Measurements from ENCODE around the gene HEXB.
A peak's percentile ranks its signal among the peaks of the same experiment; 100 is the strongest.

HEXB gene

DNA sequence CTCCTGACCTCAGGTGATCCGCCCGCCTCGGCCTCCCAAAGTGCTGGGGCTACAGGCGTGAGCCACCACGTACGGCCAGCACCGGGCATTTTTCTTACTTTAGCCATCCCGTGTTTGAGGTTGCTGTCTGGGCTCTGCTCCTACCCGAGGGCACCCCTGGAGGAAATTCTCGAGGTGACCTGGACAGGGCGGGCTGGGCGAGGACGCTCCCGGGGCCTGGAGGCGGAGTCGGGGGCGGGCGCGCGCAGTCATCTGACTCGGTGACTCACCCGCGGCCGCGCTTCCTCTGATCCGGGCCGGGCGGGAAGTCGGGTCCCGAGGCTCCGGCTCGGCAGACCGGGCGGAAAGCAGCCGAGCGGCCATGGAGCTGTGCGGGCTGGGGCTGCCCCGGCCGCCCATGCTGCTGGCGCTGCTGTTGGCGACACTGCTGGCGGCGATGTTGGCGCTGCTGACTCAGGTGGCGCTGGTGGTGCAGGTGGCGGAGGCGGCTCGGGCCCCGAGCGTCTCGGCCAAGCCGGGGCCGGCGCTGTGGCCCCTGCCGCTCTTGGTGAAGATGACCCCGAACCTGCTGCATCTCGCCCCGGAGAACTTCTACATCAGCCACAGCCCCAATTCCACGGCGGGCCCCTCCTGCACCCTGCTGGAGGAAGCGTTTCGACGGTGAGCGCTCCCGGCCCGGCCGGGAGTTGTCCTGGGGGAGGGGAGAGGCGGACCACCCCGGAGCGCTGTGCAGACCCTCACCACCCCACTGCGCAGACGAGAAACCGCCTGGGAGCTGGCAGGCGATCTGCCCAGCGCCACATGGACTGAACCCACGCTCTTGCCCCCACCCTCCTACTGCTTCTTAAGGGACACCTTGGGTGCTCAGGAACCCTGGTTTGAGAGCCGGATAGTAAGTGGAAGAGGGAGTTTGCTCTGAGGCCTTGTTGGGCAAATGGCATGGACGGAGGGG is at the start of gene HEXB:
HEXB (plus strand) TSS at position 334 of the 952 bp plus-strand sequence; CDS start at position 362, 28 bp downstream.
- DNase-seq = peak; percentile 85

DNA sequence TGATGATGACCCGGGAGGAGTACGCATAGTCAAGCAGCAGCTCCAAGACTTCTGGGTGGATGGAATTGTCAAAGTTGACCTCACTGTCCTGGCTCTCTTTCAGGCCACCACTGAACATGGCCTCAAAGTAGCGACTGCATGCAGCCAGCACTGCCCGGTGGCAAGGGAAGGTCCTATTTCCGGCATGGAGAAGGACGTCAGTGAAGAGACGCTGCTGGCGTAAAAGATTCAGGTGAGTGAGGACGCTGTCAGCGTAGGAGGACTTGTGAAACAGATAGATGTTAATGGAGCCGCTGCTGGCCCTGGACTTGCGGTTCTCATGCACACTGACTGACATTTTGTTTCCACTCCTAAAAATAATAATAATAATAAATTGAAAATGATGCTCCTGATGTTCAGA is 48.9 kb upstream of the HEXB start:
- no peak for DNase-seq

DNA sequence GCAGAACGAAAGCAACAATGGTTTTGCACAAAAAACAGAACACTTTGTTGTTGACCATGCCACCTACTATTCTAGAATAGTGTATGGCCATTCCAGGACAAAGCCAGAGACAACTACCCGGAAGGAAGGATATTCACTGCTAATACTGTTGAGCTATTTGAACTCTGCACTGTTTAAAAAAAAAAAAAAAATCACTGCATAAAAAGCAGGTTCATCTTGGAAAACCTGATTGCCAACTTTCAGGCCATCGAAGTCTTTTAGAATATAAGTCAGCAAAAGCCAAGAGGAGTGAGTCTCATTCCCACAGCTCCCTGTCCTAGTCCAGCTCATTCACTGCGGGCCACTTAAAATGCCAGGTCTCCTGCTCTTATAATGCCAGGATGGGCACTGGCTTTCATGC is 48.5 kb upstream of the HEXB start:
- no peak for DNase-seq

DNA sequence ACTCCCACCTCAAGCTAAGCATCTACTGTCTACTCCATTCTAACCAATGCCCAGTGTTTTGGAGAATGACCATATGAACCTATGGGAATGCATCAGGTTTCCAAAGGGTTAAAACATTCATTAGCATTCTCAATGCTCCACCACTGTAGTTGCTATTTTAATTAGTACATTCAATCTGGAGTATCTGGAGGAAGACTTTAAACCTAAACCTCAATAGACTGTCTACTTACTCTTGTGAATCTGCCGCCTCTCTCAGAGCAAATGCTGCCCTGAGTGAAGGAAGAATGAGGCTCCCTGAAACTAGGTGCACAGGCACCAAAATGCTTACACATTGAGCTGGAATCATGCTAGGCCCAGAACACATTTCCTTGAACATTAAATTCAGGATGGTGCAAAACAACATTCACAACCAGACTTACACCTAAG is 46.5 kb upstream of the HEXB start:
- no peak for DNase-seq

DNA sequence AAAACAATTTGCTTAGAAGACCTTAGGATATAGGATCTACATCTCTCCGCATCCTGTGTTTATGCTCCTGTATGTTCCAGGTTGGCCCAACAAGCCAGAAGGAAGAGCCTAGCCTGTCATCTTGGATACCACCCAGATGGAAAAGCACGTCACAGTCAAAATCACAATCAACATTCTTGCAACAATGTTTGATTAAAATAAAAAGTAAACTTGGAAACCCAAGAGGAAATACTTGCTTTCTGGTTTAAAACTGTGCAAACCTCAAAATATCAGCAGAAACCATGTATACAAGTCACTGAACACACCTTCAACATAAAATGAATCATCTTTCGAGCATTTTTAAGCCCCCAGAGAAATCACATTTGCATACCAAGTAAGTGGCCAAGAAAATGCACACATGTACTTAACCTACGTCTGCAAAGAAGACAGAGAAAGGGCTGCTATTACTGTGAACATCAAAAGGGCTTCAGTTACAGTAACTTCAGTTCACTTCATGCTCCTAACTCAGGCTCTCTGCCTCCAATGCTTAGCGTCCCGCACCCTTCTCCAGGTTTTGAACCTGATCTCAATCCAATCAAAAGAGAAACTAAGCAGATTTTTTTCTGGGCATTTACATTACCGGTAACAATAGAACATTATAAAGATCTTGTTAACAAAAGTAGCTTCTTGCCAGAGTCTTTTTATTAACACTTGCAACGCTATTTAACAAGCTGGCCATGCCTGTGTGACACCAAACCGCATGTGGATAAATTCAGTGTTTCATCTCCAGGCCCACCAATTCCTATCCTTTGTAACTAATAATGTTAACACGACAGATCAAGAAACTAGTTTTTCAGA is 45.8 kb upstream of the HEXB start:
- no peak for DNase-seq

DNA sequence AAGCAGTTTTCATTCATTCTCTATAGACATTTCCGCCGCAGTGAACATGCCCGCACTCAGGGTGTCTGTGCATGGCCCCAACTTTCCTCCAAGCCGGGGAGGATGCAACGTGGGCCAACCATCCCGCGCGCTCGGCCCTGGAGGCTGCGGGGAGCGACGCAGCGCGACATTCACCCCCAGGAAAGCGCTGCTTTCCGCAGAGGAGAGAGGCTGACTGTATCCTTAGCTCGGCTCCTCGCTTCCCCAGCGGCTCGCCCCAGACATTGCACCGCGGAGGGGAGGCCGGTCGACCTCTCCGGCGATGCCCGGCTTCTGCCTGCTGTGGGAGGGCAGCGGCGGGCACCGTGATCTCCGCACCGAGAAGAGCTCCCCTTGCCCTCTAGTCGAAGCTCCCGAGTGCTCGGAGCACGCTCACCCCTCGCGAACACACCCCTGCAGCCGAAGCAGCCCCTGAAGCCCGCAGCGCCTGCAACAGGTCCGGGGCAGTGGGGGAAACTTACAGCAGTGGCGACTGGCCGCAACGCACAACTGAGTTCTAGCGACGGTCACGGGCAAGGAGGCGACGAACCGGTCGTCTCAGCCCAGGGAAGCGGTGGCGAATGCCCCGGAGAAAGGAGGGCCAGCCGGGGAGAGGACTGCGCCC is 45.1 kb upstream of the HEXB start:
- DNase-seq = peak; percentile 68

DNA sequence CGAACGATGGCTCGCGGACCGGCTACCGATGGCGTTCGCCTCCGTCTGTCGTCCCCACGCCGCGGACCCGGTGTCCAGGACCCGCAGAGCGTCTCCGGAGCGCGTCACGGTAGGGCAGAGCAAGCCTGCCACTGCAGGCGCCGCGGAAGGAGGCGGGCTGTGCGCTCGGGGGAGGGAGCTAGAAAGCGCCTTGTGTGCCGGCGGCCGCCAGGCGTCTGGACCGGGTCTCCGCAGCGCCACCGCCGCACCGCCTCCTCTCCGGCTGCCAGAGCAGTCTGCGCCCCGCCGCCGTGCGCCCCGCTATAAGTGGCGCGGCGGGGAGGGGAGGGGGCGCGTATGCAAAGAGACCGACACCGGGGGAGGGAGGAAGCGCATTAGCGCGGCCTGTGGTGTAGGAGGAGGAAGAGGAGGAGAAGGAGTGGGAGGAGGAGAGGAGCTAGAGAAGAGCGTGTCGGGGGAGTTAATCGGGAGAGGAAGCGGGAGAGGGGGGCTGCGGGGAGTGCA is 44.5 kb upstream of the HEXB start, which contains the start of gene ENC1:
ENC1 (minus strand) TSS at position 279 of the 504 bp plus-strand sequence. CDS start 4,243 bp downstream, outside the sequence.
- DNase-seq = peak; percentile 94

DNA sequence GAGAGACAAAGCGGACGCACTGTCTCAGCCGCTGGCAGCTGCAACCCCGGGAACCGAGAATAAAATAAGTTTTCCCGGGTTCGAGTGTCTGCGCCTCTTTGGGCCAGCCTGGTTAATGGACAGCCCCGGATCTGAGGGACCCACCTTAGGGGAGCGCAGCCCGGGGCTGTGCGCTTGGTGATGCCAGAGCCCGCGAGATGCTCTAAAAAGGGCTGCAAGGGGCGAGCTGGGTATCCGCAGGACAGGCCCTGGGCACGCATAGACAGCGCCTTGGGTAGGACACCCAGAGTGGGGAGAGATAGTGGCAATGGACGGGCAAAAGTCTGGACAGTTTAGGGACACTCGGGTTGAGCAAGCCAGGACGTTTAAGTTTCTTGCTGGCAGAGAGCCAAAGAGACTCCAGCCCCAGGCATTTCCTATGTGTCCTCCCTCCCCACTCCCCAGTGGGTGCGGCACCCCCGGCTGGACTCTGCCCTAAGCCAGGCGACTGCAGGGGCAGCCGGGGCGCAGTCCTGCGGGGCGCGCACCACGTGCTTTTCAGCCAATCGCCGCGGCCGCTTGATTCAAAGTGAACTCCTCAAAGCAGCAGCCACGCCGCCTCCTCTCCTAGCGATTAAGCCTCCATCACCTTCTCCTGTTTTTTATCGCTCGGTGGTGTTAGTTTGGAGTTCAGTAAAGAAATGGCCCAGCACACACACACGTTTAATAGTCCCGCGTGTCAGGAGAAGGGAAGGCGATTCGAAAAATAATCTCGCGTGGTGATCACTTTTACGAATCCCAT is 43.9 kb upstream of the HEXB start:
- peak; percentile 87 for DNase-seq

DNA sequence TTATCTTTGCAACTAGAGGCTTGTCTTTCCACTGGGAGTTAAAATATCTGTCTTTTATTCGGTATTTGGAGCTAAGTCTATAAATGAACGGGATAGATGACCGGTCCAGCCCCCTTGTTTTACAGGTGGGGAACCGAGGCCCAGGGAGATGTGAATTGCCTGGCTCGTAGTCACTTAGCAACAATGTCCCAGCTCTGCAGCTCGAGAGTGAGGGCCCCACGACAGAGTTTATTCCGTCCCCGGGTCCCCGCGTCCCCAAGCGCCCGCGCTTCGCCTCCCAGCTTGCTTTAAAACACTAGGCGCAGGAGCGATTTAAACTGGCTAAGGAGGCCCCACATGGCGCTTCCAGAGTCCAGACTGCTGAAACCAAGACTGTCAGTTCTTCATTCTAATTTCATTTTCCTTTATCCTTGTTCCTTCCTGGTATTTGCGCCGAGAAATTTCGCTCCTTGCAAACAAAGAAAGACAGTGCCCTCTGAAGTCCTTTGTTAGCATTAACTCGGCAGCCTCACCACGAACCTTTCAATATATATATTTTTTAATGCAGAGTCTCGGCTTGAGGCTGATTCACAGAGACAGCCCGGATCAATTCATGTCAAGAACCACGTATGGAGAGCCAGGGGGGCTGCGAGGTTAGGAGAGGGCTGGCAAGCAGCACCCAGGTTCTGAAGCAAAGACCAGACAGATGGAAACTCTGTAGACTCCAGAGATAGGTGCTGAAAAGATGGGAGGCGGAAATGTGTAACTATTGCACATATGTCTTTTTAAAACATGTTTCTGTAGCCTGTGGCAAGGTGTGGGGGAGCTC is 43.1 kb upstream of the HEXB start:
- DNase-seq = peak; percentile 67

DNA sequence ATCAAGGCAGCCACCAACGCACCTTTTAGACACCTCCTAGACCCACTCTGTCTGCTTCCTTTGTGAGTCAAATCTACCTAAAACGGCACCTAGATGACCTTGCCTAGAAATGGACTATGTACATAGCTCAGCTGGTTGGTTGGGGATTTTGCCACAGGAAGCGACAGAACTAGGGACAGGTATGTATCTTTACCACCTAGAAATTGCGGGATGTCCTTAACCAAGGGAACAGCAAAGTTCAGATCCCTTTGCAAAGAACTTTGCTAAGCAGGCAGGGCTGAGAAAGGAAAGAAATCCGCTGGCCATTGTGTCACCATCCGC is 42.5 kb upstream of the HEXB start:
- DNase-seq = no peak

DNA sequence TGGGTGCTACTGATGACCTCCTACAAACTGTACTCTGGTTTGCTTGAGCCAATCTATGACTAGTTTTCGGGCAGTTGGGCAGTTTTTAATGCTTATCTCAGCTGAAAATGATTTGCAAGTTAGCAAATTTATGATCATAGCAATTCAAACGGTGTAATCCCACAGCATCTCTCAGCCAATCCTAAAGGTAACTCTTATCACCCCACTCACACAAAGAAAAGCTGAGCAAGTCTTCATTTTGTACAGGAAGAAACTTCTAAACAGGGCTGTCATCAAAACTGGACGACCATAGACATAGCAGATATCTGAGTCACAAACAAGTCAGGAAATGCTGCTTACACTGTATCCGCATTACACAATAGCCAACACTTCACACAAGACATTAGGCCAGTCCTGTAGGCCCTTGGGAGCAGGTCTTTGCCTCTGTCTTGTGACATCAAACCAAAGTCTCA is 41.9 kb upstream of the HEXB start:
- DNase-seq = no peak

DNA sequence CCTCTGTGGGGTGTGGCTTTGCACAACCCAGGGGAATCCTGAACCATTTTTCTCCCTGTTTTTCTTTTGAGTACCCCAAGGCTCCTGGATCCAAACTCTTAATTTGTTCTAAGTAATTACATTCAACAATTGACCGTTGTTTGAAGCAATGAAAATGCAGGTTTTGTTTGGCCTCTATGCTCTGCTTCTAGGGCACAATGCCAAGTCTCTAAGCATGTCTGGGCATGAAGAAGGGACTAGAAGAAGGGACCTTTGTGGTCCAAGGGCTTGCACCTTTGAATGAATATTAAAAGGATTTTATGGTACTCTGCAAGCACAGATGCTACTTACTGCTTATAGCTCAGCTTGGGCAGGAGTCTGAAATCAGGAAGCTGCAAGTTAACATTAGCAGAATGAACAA is 37.9 kb upstream of the HEXB start:
- DNase-seq = no peak

DNA sequence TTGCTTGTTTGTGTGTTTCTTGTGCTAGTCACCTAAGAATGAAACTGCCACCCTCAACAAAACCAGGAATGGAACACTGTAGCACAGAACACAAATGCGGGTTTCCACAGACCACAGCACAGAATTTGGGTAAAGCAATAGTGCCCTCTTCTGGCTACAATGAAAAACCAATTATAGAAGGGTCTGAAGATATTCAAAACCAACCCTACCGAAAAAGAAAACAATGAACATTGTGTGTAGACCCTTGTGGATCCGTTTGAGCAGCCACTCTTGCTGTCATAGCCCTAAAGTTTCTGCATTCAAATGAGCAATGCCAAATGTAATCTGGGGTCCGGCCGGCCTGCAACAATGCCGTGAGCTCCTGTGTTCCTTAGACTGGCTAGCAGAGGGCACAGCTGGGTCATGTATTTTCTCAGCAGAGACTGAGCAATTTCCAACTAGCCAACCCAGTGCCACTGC is 36.2 kb upstream of the HEXB start:
- DNase-seq = no peak

DNA sequence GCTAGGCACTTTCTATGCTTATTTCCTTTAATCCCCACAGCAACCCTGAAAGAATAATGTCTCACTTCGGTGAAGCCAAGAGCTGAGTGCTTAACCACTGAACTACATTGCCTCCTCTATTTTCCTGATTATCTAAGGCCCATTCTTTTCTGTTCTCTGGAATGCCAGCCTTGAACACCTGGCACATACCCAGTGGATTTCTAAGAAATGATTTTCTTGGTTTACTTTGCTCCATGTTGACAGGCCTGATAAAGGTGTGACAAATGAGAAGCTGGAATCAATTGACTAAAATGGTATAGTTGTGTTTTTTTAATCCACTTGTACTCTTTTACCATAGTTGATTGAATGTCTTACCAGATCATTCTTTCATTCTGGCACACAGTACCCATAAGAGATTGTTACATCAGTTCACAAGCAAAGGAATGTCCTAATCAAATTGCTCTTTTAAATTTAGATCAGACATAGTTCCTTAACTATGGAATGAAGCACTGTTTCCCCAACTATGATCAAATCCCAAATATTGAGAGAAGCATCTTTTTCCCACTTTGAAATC is 35.5 kb upstream of the HEXB start:
- DNase-seq = no peak

DNA sequence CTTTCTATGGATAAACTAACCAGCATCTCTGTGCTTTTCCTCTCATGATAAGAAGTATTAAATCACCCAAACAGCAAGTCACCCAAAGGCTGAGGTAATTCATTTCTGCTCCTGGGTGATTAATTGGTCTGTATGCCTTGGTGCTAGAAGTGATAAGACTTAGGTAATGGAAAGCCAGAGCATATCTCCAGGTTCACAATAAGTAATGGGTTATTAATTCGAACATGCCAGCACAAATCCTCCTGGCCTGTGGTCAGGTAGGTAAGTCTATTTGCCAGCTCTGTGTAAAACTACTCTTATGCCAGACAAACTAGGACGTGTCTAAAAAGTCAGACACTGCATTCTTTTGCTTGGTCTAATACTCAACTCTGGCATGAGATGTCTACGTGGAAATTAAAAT is 33.3 kb upstream of the HEXB start:
- no peak for DNase-seq

DNA sequence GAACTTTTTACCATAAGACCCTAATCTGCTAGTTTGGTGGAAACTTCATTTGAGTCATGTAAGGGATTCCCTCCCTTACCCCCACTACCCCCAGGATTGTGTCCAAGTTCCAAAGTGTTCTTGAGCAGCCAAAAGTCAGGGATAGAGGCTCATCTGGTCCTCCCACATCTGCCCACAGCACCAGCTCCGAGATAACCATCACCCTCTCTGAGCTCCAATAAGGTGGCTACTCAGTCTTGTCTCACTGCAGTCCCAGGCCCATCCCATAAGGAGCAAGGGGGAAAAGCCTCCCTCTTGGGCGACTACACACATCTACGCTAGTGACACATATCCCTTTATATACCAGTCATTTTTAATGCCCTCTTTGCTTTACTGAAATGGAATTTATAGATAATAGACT is 32.5 kb upstream of the HEXB start:
- no peak for DNase-seq

DNA sequence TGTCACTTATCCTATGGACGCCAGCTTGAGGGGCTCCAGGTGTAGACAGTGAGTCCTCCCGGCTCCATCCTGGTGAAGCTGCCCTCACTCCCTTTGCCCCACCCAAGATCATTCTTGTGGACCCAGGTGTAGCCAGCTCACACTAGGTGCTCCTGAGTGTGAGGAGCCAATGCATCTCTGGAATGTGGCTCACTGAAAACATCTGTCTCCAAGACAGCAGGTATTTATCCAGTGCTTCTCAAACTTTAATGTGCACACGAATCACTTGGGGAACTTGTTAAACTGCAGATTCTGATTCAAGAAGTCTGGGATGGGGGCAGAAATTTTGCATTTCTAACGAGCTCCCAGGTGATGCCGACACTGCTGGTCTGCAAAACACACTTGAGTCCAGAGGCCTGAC is 31.0 kb upstream of the HEXB start:
- no peak for DNase-seq

DNA sequence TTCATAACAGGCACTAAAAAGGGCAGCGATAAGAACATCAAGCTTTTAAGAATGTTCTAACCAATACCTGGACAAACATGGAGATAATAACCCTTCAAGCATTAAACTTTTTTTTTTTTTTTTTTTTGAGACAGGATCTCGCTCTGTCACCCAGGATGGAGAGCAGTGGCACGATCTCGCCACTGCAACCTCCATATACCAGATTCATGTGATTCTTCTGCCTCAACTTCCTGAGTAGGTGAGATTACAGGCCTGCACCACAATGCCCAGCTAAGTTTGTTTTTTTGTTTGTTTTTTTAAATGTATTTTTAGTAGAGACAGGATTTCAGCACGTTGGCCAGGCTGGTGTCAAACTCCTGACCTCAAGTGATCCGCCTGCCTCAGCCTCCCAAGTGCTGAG is 29.8 kb upstream of the HEXB start:
- DNase-seq = no peak

DNA sequence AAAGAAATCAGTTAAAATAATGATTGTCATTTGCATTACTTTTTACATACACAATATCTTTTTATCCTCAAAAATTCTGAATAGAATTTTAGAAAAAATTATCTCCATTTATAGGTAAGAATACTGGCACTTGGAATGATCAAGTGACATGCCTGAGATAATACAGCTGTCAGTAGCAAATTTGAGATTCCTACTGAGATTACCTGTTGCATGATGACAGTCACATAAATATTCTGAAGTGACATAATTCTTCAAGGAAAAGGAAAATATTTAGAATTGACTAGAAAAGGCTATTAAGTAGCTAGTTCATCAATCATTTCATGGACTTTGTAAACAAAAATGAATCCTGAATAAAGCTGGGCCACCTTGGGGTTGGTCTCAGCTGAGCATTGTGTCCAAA is 29.3 kb upstream of the HEXB start:
- no peak for DNase-seq

DNA sequence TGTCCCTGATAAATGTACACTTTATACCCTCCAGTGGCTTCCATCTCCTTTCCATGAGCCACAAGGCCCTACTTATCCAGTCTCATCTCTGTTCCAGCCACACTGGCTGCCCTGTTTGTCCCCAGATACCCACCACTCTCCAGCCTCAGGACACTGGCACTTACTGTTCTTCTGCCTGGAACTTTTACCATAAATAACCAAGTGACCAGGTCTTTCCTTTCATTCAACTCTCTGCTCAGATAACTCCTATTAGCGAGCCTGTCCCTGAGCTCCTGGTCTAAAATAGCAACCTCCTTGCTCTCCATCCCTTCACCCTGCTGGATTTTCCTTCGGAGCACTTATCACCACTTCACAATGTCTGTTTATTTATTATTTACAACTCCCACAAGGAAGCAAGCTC is 27.9 kb upstream of the HEXB start:
- DNase-seq = no peak

DNA sequence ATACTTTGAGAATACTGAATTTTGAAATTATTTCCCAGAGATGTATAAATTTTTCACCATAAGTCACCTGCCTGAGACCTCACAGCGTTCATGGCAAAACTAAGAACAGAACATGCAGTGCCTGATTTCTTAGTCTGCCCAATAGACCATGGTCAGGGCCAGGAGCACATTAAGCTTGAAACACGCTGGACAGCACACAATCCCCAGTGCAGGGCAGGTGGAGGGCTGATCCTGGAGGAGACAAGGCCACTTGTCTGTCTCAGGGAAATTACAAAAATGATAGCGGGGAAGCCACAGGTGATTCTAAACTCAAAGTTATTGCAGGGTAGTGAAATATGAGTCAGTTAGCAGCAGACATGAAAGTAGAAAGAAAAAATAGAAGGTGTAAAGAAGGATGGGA is 25.9 kb upstream of the HEXB start:
- DNase-seq = no peak

All from left hindlimb (tissue), 1 donor.